Omental fat pad (tissue), 4 donors: Measurements from ENCODE around the gene MAPRE2. TPM values are rescaled to one million over a fixed set of nuclear protein-coding genes. Genes with fewer than 3 reads are reported as not detected.
A peak's percentile ranks its signal among the peaks of the same experiment; 100 is the strongest.

ENCODE experiments used
- ATAC-seq: fragments of 150-250 bp; one replicate; pipeline ENCODE4 v1.9.1; 2016; ENCODE audit warnings: mild to moderate bottlenecking, moderate library complexity; ENCODE audit not compliant: low FRiP score
- DNase-seq: peaks from one replicate; pipeline ENCODE4 v3.0.0-alpha.2; 2019; ENCODE audit warnings: low spot score
- CTCF ChIP-seq, 3 donors: fragments of 450-650 bp; IDR thresholded peaks; one replicate each; pipeline ENCODE4 v1.5.1; 2016 to 2017; ENCODE audit warnings: antibody characterized with exemption in 3 of 3, mild to moderate bottlenecking in 3 of 3, moderate library complexity in 2 of 3
- total RNA-seq, 4 donors: library from RNA; depleted of rRNA; stranded (reverse); fragments of >200 nt; gene quantifications; one replicate each; pipeline ENCODE4 v1.1.0, GENCODE V29; 2016

Gene MAPRE2
- total RNA-seq, 4 donors from 2014 or later = 19.7 to 35.6 (median 24.8) TPM

- ATAC-seq (peak; percentile 39), DNase-seq (no peak)
- TF ChIP-seq CTCF (IDR thresholded peaks at IDR 0.05) = no peak
Observed at GRCh38 chr18:35073186-35074105, 32.2 kb downstream of the MAPRE2 start.

- TF ChIP-seq CTCF (IDR thresholded peaks at IDR 0.05) = no peak
- DNase-seq (no peak), ATAC-seq (no peak)
Observed at GRCh38 chr18:35074581-35074980, 33.4 kb downstream of the MAPRE2 start.

GRCh38 chr18:35075132-35075531 is 33.9 kb downstream of the MAPRE2 start:
- no peak for TF ChIP-seq CTCF (IDR thresholded peaks at IDR 0.05)
- no peak for DNase-seq
- no peak for ATAC-seq

- TF ChIP-seq CTCF (IDR thresholded peaks at IDR 0.05) = no peak
- DNase-seq = no peak
- ATAC-seq = no peak
Observed at GRCh38 chr18:35076135-35076924, 35.1 kb downstream of the MAPRE2 start.

- DNase-seq (no peak), ATAC-seq (no peak)
- no peak for TF ChIP-seq CTCF (IDR thresholded peaks at IDR 0.05)
Observed at GRCh38 chr18:35077937-35078336, 36.7 kb downstream of the MAPRE2 start.

GRCh38 chr18:35080058-35080457 is 38.8 kb downstream of the MAPRE2 start:
- DNase-seq = no peak
- ATAC-seq = no peak
- TF ChIP-seq CTCF (IDR thresholded peaks at IDR 0.05) = no peak
